HG03135 (cell line): ENCODE data around the gene PLTP.

ENCODE experiments used
- ATAC-seq: cut with Tn5 transposase; IDR thresholded peaks from one replicate; pipeline ENCODE4 v1.9.1; 2021; ENCODE audit warnings: mild to moderate bottlenecking, moderate library complexity; ENCODE audit not compliant: unreplicated experiment

The PLTP gene

GRCh38 chr20:45921337-45922189 lies 9.6 kb upstream of the PLTP start:
- no peak for ATAC-seq

GRCh38 chr20:45920462-45921336 lies 8.7 kb upstream of the PLTP start:
- no peak for ATAC-seq

- no peak for ATAC-seq
Measured at GRCh38 chr20:45919542-45920399, 7.8 kb upstream of the PLTP start.

- ATAC-seq, result no peak
Measured at GRCh38 chr20:45918779-45919537, 7.0 kb upstream of the PLTP start.

GRCh38 chr20:45918182-45918737 lies 6.3 kb upstream of the PLTP start:
- no peak for ATAC-seq

GRCh38 chr20:45917790-45918141 lies 5.8 kb upstream of the PLTP start:
- no peak for ATAC-seq

DNA sequence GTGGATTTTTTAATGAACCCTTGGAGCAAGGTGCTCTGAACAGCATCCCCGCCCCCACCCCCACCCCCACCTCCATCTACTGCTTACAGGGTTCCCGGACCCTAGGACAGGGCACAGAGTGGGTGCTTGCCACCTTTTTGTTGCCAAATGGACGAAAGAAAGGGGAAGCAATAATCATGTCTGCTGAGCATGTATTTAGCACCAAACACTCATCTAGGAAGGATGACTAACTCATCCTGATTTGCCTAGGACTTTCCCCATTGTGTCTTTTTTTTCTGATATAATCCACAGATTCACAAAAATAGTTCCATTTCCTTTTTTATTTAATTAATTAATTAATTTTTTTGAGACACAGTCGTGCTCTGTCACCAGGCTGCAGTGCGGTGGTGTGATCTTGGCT lies 1.2 kb upstream of the PLTP start:
- no peak for ATAC-seq

DNA sequence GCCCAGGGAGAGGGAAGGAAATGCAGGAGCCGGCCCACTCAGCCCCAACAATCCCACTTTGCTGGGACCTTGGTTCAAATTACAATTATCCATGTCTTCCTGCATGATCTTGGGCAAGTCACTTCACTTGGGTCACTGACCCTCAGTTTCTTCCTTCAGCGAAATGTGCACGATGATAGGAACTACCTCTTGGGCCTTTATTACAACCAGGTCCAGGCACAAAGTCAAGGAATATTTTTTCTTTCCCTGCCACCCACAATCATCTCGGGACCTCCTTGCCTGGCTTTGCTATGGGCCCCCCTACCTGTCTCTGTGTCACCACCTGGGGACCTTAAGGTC lies 358 bp upstream of the PLTP start:
- ATAC-seq, result no peak

DNA sequence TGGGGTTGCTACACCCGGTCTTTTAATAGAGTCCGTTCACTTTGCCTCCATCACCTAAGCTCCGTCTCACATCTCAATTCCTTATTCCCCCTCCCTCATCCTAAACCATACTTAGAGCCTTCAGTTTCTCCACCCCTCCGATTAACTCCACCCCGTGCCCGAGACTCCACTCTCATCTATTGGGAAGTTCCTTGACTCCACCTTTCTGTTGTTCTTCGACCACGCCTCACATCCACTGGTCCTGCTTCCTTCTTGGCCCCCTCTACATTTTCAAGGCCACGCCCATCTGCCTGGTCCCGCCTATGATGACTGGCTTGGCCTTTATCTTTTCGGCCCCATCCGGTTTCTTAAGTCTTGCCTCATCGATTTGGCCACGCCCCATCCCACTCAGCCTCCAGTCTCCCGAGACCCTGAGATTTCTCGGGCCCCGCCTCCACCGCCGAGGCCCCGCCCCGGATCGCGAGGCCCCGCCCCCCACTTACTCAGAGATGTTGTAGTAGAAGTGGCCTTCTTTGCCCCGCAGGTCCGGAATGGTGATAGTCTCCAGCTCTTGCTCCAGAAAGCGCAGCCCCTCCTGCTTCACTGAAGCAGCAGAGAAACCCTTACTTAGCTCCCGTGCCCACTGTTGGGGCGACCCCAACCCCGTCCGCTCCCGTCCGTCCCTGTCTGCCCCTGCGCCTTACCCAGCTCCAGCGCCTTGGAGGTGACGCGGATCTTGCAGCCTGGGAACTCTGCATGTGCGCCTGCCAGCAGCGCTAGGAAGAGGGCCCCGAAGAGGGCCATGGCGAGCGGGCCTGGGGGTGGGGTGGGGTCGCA lies 1.1 kb downstream of the PLTP start:
- ATAC-seq, result peak; percentile 92

DNA sequence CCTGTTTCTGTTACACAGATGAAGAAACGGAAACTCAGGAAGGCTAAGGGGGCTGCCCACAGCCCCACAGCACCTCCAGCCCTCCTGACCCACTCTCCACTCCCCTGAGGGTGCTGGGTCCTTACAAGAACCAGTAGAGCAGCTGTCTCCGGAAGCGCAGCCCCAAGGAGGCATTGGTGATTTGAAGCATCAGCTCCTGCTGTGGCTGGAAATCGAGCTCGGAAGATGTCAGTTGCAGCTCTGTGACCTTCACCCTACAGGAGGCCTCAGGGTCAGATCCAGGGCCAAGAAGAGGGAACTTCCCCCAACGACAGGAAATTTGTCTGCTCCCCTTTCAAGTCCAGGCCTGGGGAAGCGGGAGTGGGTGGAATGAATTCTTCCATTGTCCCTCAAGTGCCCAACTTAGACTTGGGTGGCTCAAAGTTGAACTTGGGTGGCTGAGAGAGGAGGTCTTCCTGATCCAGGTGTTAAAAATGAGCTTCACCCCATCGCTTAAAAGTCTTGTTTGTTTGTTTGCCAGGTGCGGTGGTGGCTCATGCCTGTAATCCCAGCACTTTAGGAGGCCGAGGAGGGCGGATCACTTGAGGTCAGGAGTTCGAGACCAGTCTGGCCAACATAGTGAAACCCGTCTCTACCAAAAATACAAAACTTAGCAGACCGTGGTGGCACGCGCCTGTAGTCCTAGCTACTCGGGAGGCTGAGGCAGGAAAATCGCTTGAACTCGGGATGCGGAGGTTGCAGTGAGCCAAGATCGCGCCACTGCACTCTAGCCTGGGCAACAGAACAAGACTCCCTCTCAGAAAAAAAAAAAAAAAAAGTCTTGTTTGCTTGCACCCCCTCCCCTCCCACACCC lies 1.9 kb downstream of the PLTP start:
- ATAC-seq, result no peak

DNA sequence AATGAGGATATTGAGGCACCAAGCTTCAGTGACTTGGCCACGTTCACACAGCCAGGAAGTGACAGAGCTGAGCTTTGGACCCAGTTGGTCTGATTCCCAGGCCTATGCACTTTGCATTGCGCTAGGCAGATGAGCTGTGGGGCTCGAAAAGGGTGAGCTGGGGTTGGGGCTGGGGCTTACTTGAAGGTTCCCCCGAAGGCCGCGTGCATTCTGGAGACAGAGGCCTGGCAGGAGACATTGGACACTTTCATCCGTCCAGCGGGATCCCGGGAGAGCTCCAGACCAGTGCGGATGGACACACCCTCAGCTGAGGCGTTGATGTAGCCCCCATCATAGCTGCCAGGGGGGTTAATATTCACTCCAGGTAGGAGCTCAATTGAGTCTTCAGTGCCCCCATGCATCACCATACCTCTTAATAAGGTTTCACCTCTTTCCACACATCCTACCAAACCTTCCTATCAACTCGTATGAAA lies 2.6 kb downstream of the PLTP start:
- no peak for ATAC-seq

DNA sequence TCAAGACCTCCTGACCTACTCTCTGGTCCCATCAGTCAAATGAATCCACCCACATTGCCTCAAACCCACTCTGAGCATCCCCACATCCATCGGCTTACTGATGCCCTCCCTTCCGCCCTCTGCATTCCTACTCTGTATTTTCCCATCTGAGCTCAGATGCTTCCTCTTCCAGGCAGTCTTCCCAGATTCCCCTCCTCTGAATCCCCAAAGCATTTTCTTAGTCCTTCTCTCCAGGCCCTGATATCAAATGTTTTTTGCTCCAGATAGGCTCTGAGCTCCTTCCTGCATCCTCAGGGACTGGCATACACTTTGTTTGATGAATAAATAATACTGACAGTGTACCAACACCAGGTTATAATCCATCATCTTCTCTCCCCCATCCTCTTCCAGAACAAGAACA lies 3.9 kb downstream of the PLTP start:
- ATAC-seq, result no peak

GRCh38 chr20:45907219-45907948 lies 4.6 kb downstream of the PLTP start:
- ATAC-seq, result no peak

DNA sequence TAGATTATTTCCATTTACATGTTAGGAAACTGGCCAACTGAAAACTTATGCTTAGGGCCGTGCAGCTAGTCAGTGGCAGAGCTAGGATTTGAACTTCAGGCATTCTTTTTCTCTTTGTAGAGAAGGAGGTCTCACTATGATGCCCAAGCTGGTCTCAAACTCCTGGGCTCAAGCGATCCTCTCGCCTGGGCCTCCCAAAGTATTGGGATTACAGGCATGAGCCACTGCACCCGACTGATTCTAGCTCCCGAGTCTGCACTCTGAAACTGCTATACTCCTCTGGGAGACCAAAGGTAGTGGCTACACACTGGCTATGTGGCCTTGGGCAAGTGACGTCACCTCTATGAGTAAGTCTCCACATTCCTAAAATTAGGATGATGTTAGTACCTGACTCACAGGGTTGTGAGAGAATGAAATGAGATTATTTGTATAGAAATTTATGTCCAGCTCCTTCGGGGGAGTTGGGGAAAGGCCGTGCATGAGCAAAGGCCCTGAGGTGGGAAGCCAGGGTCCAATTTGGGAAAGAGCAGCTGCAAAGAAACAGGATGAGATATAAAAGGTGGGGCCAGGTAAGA lies 6.4 kb downstream of the PLTP start:
- ATAC-seq, result no peak

DNA sequence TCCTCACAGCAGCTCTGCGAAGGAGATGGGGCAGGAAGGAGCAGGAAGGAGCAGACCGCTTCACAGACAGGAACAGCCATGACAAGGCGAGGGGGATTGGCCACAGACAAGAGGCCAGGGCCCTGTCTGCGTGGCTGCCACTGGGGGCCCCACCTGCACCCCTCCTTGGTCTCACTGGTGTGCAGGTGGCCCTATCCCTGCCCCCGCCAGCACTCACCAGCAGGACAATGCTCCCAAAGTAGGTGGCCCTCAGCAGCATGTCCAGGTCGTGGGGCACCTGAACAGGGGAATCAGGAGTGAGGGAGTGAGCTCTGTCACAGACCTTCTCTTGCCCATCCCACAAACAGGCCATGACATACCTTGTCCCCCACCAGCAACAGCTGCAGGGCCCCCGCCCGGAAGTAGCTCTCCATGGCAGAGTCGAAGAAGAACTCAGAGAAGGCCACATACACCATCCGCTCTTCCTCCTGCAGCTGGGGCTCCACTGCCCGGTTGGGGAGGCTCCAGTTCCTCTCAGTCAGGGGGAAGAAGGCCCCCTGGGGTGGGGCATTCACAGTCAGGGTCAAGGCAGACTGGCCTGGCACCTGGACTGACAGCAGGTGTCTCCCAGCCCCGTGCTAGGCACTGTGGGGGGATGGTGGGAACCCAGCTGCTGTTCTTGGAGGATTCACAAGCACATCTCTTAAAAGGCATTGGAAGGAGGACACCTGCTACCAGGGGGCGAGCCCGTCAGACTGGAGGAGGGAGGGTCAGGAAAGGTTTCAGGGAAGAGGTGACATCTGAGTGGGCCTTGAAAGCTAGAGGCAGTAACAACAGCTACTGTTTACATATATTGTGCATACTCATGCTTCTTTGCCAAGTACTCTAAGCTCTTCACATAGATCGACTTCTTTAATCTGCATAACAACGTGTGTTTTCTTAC lies 7.1 kb downstream of the PLTP start:
- no peak for ATAC-seq

DNA sequence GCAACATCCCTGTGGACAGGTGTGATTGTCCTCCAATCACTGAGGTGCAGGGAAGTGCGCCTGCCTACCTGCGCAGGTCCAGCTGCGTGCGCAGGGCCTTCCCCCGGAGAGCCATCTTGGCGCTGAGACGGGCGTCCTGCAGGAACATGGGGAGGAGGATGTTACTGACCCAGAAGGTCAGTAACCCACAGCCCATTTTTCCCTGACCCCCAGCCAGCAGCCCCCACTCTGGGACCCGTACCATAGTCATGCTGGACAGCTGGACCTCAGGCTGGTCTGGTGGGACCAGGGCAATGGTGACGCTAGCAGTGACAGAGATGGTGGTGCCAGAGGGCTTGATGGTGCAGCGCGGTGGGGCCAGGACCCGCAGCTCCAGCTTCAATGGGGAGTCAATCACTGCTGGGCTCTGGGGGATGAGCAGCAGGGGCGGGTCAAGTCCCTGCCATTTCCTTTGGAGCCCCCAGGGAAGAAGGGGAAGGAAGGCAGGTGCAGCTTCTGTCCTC lies 9.7 kb downstream of the PLTP start:
- ATAC-seq, result no peak
